HUES64 (cell line): ENCODE data around the gene RASA2.
"Not testable (repeated sequence)": the region's sequence is repeated elsewhere in the genome, so short reads cannot be mapped to it uniquely, and the experiment has no call there.

Experiments
- H3K27ac ChIP-seq: 2 replicates; pipeline ENCODE4 v1.7.0; 2013; ENCODE audit warnings: low read depth, low read length, inconsistent platforms
- H3K27me3 ChIP-seq: 2 replicates; pipeline ENCODE4 v1.6.1; 2013; ENCODE audit warnings: mild to moderate bottlenecking, low read length; ENCODE audit not compliant: insufficient read depth
- H3K36me3 ChIP-seq: 2 replicates; pipeline ENCODE4 v1.6.1; 2013; ENCODE audit warnings: mild to moderate bottlenecking, low read length; ENCODE audit not compliant: insufficient read depth
- H3K4me1 ChIP-seq: 2 replicates; pipeline ENCODE4 v1.6.1; 2013; ENCODE audit warnings: mild to moderate bottlenecking, low read length, moderate library complexity; ENCODE audit not compliant: insufficient read depth
- H3K4me3 ChIP-seq: 2 replicates; pipeline ENCODE4 v1.5.1; 2013; ENCODE audit warnings: mild to moderate bottlenecking, low read length, moderate library complexity
- H3K9ac ChIP-seq: 2 replicates; pipeline ENCODE4 v1.6.1; 2013; ENCODE audit warnings: mild to moderate bottlenecking, low read depth, low read length
- H3K9me3 ChIP-seq: 2 replicates; pipeline ENCODE4 v1.6.1; 2013; ENCODE audit warnings: low read depth, low read length; ENCODE audit not compliant: insufficient read depth
- WGBS: fragments of 150-250, 120-280 bp; methylation state at CpG from one replicate; pipeline ENCODE4 v1.1.7; 2013; ENCODE audit warnings: missing lambda C conversion rate; 5-methylcytosine and 5-hydroxymethylcytosine counted together

RASA2 gene

DNA sequence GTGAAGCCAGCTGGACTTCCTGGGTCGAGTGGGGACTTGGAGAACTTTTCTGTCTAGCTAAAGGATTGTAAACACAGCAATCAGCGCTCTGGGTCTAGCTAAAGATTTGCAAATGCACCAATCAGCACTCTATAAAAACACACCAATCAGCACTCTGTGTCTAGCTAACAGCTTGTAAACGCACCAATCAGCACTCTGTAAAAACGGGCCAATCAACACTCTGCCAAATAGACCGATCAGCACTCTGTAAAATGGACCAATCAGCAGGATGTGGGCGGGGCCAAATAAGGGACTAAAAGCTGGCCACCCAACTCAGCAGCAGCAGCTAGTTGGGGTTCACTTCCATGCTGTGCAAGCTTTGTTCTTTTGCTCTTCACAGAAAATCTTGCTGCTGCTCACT lies 141.5 kb downstream of the RASA2 start:
- not testable (repeated sequence) for H3K9ac ChIP-seq, H3K27me3 ChIP-seq, H3K4me1 ChIP-seq, H3K4me3 ChIP-seq, H3K36me3 ChIP-seq, H3K9me3 ChIP-seq, H3K27ac ChIP-seq
- WGBS: 91% methylated on average over 6 of the region's 6 CpGs

DNA sequence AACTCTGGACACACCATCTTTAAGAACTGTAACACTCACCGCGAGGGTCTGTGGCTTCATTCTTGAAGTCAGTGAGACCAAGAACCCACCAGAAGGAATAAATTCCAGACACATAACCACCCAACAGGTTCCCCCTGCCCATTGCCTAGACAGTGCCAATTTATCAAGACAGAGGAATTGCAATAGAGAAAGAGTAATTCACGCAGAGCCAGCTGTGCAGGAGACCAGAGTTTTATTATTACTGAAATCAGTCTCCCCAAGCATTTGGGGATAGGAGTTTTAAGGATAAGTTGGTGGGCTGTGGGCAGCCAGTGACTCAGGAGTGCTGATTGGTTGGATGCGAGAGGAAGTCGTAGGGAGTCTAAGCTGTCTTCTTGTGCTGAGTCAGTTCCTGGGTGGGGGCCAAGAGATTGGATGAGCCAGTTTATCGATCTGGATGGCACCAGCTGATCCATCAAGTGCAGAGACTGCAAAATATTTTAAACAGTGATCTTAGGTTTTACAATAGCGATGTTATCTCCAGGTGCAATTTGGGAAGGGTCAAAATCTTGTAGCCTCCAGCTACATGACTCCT lies 142.1 kb downstream of the RASA2 start:
- not testable (repeated sequence) for H3K27ac ChIP-seq, H3K4me3 ChIP-seq, H3K36me3 ChIP-seq, H3K9ac ChIP-seq, H3K4me1 ChIP-seq, H3K9me3 ChIP-seq, H3K27me3 ChIP-seq
- WGBS: 91% methylated on average over 7 of the region's 7 CpGs

DNA sequence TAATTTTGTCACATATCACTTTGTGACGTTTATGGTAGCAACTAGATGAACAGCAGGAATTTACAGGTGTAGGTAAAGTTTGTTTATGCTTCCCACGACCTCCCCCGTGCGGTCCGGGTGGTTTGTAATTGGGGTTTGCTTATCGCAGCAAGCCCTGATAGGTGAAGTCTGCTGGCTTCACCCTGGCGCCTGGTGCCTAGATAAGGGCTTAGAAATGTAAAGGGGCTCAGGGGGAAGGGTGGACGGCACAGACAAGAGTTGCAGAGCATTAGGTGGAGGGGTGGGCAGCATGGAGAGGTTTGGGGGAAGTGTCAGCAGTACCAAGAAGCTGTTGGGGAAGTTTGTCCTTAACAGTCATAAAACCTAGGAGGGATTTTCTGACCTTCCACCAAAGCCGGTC lies 143.1 kb downstream of the RASA2 start:
- no peaks in the 10 kb centered on the region for H3K27me3 ChIP-seq
- no peak overlapping the region for H3K9ac ChIP-seq
- H3K4me1 ChIP-seq: no peaks in the 10 kb centered on the region
- no peak overlapping the region for H3K27ac ChIP-seq
- H3K9me3 ChIP-seq: 0 out of 2 replicates have a peak, but pooled peaks cover 4% of the 10 kb centered on the region
- 78% methylated on average over 9 of the region's 9 CpGs for WGBS
- no peaks in the 10 kb centered on the region for H3K36me3 ChIP-seq
- no peak overlapping the region for H3K4me3 ChIP-seq

DNA sequence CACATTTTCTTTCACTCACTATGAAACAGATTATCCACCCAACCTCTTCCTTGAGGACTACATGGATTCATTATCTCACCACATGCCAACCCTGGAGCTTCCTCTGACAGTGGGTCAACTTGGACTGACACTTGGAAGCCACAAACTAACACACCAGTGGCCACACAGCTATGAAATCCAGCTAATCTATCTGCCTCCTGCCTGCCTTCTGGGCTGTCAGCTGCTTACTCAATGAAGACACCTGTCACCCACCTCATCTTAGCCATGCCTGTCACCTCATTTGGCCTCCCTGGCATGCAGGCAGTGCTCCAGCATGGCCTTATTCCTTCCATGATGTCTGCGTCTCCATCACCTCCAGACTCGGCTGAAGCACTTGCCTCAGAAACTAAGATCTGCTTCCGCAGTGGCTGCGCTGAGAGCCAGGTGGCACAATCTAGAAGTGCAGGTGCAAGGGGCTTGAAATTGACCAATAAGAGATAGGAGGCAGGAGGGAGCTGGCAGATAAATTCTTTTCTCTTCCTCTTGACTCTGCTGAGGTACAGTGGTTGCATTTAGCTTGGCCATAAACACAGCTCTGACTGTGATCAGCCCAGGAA lies 146.1 kb downstream of the RASA2 start:
- Histone ChIP-seq H3K27ac (no peak overlapping the region), H3K9ac (no peak overlapping the region), H3K9me3 (0 out of 2 replicates have a peak, but pooled peaks cover 4% of the 10 kb centered on the region), H3K4me3 (no peak overlapping the region), H3K36me3 (no peaks in the 10 kb centered on the region), H3K4me1 (no peaks in the 10 kb centered on the region), H3K27me3 (no peaks in the 10 kb centered on the region)
- WGBS: 91% methylated on average over 4 of the region's 4 CpGs

DNA sequence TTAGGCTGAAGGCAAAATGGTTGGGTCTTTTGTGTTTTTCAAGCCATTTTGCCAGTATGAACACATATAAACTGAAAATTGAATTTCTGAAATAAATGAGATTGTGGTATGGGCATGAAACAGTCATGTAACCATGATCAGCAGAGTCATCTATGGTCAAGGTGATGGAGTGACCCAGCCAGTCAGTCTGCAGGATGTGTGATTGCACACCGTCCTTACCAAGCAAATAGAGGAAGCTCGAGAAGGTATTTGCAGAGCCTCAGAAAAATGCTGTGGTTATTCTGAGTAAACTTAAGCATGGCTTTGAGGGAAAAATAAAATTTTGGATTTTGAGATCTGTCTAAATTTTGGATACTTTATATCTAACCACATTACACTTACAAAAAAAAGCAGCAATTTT lies 155.4 kb downstream of the RASA2 start:
- Histone ChIP-seq H3K9me3 (peaks cover 3% of the 10 kb centered on the region; the same call in 1 of the 2 replicates), H3K9ac (no peak overlapping the region), H3K4me3 (no peak overlapping the region), H3K27me3 (no peaks in the 10 kb centered on the region), H3K4me1 (0 out of 2 replicates have a peak, but pooled peaks cover 5% of the 10 kb centered on the region), H3K36me3 (no peaks in the 10 kb centered on the region), H3K27ac (no peak overlapping the region)
- WGBS: 97% methylated on average over 2 of the region's 2 CpGs

DNA sequence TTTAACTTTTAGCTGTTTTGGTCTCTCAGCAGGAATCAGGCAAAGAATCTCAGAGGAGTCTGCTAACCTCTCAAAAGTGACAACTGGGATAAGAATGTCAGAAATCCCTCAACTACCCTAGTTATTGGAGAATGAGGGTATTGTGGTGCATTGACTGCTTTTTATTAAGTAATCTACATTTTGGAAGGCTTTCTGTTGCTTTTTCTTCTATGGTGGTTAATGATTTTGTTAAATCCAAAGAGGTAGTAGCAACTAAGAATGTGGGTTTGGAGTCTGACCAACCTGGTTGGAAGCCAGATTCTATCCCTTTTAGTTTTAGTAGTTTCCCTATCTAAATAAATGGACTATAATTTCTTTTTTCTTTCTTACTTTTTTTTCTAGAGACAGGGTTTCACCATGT lies 156.6 kb downstream of the RASA2 start:
- Histone ChIP-seq H3K4me3 (no peak overlapping the region), H3K36me3 (no peaks in the 10 kb centered on the region), H3K9me3 (peaks cover 3% of the 10 kb centered on the region; the same call in 1 of the 2 replicates), H3K9ac (no peak overlapping the region), H3K27ac (no peak overlapping the region), H3K27me3 (no peaks in the 10 kb centered on the region), H3K4me1 (0 out of 2 replicates have a peak, but pooled peaks cover 5% of the 10 kb centered on the region)

DNA sequence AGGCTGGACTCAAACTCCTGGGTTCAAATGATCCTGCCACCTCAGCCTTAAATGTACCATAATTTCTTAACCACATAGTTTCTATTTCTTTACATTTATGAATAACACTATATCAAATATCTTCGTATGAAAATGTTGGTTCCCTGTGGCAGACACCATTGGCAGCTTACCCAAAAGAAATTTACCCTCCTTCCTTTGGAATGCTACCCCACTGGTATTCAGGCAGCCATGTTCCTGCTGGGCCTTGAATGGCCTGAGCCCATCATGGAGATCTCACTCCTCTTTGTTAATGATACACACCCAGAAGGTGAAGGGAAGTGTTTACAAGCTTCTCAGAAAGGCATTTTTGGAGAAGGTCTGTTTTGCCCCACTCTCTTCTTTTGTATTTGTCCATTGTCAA lies 157.0 kb downstream of the RASA2 start:
- Histone ChIP-seq H3K4me1 (0 out of 2 replicates have a peak, but pooled peaks cover 5% of the 10 kb centered on the region), H3K36me3 (no peaks in the 10 kb centered on the region), H3K4me3 (no peak overlapping the region), H3K9me3 (peaks cover 3% of the 10 kb centered on the region; the same call in 1 of the 2 replicates), H3K27me3 (no peaks in the 10 kb centered on the region), H3K9ac (no peak overlapping the region), H3K27ac (no peak overlapping the region)
- WGBS: 91% methylated on average over 1 of the region's 1 CpG

DNA sequence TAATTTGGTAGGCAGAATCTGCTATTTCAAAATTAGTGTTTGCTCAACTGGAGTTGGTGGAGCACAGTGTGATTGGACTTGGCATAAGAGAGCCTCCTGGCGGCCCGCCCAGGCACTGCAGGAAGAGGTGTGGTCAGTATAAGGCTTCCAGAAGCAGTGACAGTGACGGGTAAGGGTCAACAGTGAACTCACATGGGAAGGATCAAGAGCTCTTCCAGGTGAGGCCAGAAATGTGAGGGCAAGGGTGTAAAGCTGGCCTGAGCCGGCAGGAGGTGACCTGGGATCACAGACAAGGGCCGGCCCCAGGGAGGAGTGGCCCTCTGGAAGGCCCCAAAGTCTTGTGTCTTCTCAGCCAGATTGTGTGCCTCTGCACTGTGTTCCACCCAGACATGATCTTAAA lies 158.1 kb downstream of the RASA2 start:
- no peak overlapping the region for H3K27ac ChIP-seq
- H3K27me3 ChIP-seq: no peaks in the 10 kb centered on the region
- no peak overlapping the region for H3K4me3 ChIP-seq
- 55% methylated on average over 5 of the region's 5 CpGs for WGBS
- no peaks in the 10 kb centered on the region for H3K36me3 ChIP-seq
- peaks cover 3% of the 10 kb centered on the region; the same call in 1 of the 2 replicates for H3K9me3 ChIP-seq
- no peak overlapping the region for H3K9ac ChIP-seq
- H3K4me1 ChIP-seq: 0 out of 2 replicates have a peak, but pooled peaks cover 5% of the 10 kb centered on the region

DNA sequence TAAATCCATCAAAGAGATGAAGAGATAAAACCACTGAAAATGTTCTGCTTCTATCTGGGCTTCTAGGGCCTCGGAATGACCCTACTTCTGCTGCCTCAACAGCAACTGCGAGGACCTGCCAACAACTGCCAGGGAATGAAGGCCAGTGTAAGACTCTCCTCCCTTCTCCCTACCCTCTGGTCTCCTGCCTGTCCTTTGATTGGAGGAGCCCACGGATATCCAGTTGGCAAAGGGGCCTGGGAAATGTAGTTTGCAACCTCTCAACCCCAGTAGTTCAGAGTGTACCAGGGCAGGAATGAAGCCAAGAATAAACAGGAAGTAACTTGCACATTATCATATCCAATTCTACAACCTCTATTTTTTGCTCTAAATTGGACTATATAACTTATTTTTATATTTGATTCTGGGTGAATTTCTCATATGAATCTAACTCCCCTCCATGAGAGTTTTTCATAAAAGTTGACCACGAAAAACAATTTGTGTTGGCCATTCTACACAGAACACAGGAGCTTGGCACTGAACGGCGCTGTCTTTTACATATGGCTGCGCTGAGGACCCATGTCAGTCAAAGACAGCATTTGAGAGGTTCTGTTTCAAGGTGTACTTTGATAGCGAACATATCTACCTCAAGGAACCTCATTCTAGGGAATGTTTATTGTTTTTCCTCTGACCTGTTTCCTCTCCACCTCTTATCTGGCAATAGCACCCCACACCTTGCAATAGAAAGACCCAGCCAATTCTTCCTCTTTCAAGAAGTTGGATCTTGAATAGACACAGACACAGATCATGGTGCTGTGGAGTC lies 160.1 kb downstream of the RASA2 start:
- no peaks in the 10 kb centered on the region for H3K9me3 ChIP-seq
- 87% methylated on average over 7 of the region's 8 CpGs for WGBS
- H3K27ac ChIP-seq: no peak overlapping the region
- H3K9ac ChIP-seq: no peak overlapping the region
- H3K4me3 ChIP-seq: no peak overlapping the region
- no peaks in the 10 kb centered on the region for H3K36me3 ChIP-seq
- H3K4me1 ChIP-seq: 0 out of 2 replicates have a peak, but pooled peaks cover 5% of the 10 kb centered on the region
- H3K27me3 ChIP-seq: no peaks in the 10 kb centered on the region

DNA sequence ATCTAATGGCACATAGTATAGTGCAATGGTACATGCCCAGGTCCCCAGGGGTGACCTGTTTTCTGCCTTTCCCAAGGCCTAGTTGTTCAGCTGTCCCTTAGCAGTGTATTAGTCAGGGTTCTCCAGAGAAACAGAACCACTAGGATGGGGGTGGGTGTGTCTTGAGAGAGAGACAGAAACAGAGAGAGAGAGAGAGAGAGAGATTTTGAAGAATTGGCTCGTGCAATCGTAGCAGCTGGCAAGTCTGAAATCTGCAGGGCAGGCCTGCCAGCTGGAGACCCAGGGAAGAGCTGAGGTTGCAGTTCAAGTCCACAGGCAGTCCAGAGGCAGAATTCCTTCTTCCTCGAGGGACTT lies 160.7 kb downstream of the RASA2 start:
- Histone ChIP-seq H3K9me3 (no peaks in the 10 kb centered on the region), H3K4me1 (0 out of 2 replicates have a peak, but pooled peaks cover 5% of the 10 kb centered on the region), H3K4me3 (no peak overlapping the region), H3K27ac (no peak overlapping the region), H3K27me3 (no peaks in the 10 kb centered on the region), H3K36me3 (no peaks in the 10 kb centered on the region), H3K9ac (no peak overlapping the region)
- WGBS: 75% methylated on average over 3 of the region's 3 CpGs
